ENCODE measurements around the gene PYHIN1. TPM values are rescaled to one million over a fixed set of nuclear protein-coding genes. Genes with fewer than 3 reads are reported as not detected.
A peak's percentile ranks its signal among the peaks of the same experiment; 100 is the strongest.
"Not testable (repeated sequence)": the region's sequence is repeated elsewhere in the genome, so short reads cannot be mapped to it uniquely, and the experiment has no call there.

PYHIN1 gene
- total RNA-seq, 1 experiment from 2014 or later = not detected

GRCh38 chr1:159010391-159010790, 79.0 kb downstream of the PYHIN1 start:
- 0 out of 2 replicates have a peak, but pooled peaks cover 3% of the 10 kb centered on the region for H3K4me1 ChIP-seq (ENCODE audit: insufficient read depth, low read length)
- H3K9me3 ChIP-seq (ENCODE audit: low read length) = no peaks in the 10 kb centered on the region
- peak overlapping the region; percentile 6 for H3K9ac ChIP-seq (ENCODE audit: low read length)
- no peak for DNase-seq
- peak; percentile 16 for ATAC-seq
- H3F3A ChIP-seq (ENCODE audit: low read length, unreplicated experiment) = no peaks in the 10 kb centered on the region
- intact Hi-C loops (cut with micrococcal nuclease) = loop anchor here (5.0 kb wide), 1 partner anchor 47 kb away; no protein-coding TSS in a partner anchor
- peak overlapping the region; percentile 38 for H3K4me2 ChIP-seq (ENCODE audit: low read length)
- H3K9me2 ChIP-seq (replicated peaks; ENCODE audit: low read length) = no peaks in the 10 kb centered on the region
- peaks cover 5% of the 10 kb centered on the region for H3K27me3 ChIP-seq (ENCODE audit: low read length)
- no peak overlapping the region for H3K27ac ChIP-seq (ENCODE audit: low read length)
- H3K4me3 ChIP-seq (ENCODE audit: low read length) = peak overlapping the region; percentile 24
- POLR2A ChIA-PET (ENCODE audit: unreplicated experiment) = interaction anchor here (0.7 kb wide), 1 partner anchor 1281 kb away, joined by 4 read pairs; no protein-coding TSS in a partner anchor
- no TSS peak for BruUV-seq (replicated peaks)
- CTCF ChIA-PET = no interaction called here
- no peaks in the 10 kb centered on the region for H3K36me3 ChIP-seq (ENCODE audit: low read depth, low read length)
- no peaks in the 10 kb centered on the region for H4K20me1 ChIP-seq (ENCODE audit: low read length)
- peak overlapping the region; percentile 54; the same call in 1 of the 2 replicates for H2AFZ ChIP-seq (ENCODE audit: low read length)
- H3K79me2 ChIP-seq (ENCODE audit: low read length) = no peaks in the 10 kb centered on the region
- TF ChIP-seq EZH2phosphoT487 (IDR thresholded peaks at IDR 0.05; ENCODE audit: borderline replicate concordance, low read length) (no peak), CTCF (conservative IDR thresholded peaks at IDR 0.05; ENCODE audit: low read depth, low read length) (no peak), EZH2 (IDR thresholded peaks at IDR 0.05; ENCODE audit: low read length, unreplicated experiment) (no peak)

- peak overlapping the region; percentile 38 for H3K4me2 ChIP-seq (ENCODE audit: low read length)
- H3K27ac ChIP-seq (ENCODE audit: low read length); H3K9ac ChIP-seq (ENCODE audit: low read length); POLR2A ChIA-PET (ENCODE audit: unreplicated experiment); ATAC-seq; BruUV-seq (replicated peaks); H4K20me1 ChIP-seq (ENCODE audit: low read length); H3K9me3 ChIP-seq (ENCODE audit: low read length); H3K27me3 ChIP-seq (ENCODE audit: low read length); CTCF ChIA-PET; H3K4me3 ChIP-seq (ENCODE audit: low read length); H2AFZ ChIP-seq (ENCODE audit: low read length); H3K79me2 ChIP-seq (ENCODE audit: low read length); H3K9me2 ChIP-seq (replicated peaks; ENCODE audit: low read length); H3K36me3 ChIP-seq (ENCODE audit: low read depth, low read length); H3K4me1 ChIP-seq (ENCODE audit: insufficient read depth, low read length); DNase-seq; H3F3A ChIP-seq (ENCODE audit: low read length, unreplicated experiment): not testable (repeated sequence)
- intact Hi-C loops (cut with micrococcal nuclease) = loop anchor here (5.0 kb wide), 1 partner anchor 46 kb away; no protein-coding TSS in a partner anchor
Measured at GRCh38 chr1:159011001-159011400, 79.6 kb downstream of the PYHIN1 start.

GRCh38 chr1:159011751-159012150, 80.4 kb downstream of the PYHIN1 start:
- intact Hi-C loops (cut with micrococcal nuclease) = loop anchor here (5.0 kb wide), 1 partner anchor 46 kb away; no protein-coding TSS in a partner anchor
- no peak for ATAC-seq
- no peak for DNase-seq
- no peak overlapping the region for H2AFZ ChIP-seq (ENCODE audit: low read length)
- TF ChIP-seq EZH2phosphoT487 (IDR thresholded peaks at IDR 0.05; ENCODE audit: borderline replicate concordance, low read length) = no peak
- TF ChIP-seq EZH2 (IDR thresholded peaks at IDR 0.05; ENCODE audit: low read length, unreplicated experiment) = no peak
- TF ChIP-seq CTCF (conservative IDR thresholded peaks at IDR 0.05; ENCODE audit: low read depth, low read length) = no peak
- H3K4me2 ChIP-seq (ENCODE audit: low read length) = no peak overlapping the region
- no peak overlapping the region for H3K27ac ChIP-seq (ENCODE audit: low read length)
- ChIA-PET POLR2A (ENCODE audit: unreplicated experiment) (no interaction called here), CTCF (no interaction called here)
- 0 out of 2 replicates have a peak, but pooled peaks cover 3% of the 10 kb centered on the region for H3K4me1 ChIP-seq (ENCODE audit: insufficient read depth, low read length)
- BruUV-seq (replicated peaks) = no TSS peak
- H3K9ac ChIP-seq (ENCODE audit: low read length) = no peak overlapping the region
- H3K9me3 ChIP-seq (ENCODE audit: low read length) = no peaks in the 10 kb centered on the region
- H3F3A ChIP-seq (ENCODE audit: low read length, unreplicated experiment) = no peaks in the 10 kb centered on the region
- H3K4me3 ChIP-seq (ENCODE audit: low read length) = no peak overlapping the region
- no peaks in the 10 kb centered on the region for H3K79me2 ChIP-seq (ENCODE audit: low read length)
- no peaks in the 10 kb centered on the region for H3K9me2 ChIP-seq (replicated peaks; ENCODE audit: low read length)
- H4K20me1 ChIP-seq (ENCODE audit: low read length) = no peaks in the 10 kb centered on the region
- no peaks in the 10 kb centered on the region for H3K36me3 ChIP-seq (ENCODE audit: low read depth, low read length)
- H3K27me3 ChIP-seq (ENCODE audit: low read length) = no peaks in the 10 kb centered on the region; the same call in 1 of the 2 replicates

Measured in PC-3 (cell line).